NCI-H524 treated with DMSO at 0.1 percent for 48 hours (cell line): Measurements from ENCODE around the gene MGRN1.
"Not testable (repeated sequence)": the region's sequence is repeated elsewhere in the genome, so short reads cannot be mapped to it uniquely, and the experiment has no call there.

ENCODE experiments used
- DNase-seq: peaks from one replicate; lab custom pipeline; 2025; lab: John Stamatoyannopoulos, UW

MGRN1 gene

GRCh38 chr16:4734730-4735535 is 110.3 kb downstream of the MGRN1 start:
- no peak for DNase-seq

DNA sequence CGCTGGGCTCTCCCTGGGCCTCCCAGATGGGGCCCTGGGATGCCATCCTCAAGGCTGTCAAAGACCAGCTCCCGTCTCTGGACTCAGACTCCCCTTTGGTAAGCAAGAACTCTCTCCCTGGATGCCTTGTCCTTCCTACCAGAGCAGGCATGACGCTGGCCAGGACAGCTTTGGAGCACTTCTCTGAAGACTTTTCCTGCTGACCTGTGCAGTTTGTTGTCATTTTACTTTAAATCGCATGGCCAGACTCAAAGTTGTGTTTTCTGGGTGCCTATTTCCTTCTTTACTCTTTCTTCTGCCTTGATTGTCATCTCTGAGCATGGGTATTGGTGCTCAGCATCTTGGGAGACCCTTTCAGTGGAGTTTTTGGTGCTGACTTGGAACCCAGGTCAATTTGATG is 111.9 kb downstream of the MGRN1 start:
- no peak for DNase-seq

DNA sequence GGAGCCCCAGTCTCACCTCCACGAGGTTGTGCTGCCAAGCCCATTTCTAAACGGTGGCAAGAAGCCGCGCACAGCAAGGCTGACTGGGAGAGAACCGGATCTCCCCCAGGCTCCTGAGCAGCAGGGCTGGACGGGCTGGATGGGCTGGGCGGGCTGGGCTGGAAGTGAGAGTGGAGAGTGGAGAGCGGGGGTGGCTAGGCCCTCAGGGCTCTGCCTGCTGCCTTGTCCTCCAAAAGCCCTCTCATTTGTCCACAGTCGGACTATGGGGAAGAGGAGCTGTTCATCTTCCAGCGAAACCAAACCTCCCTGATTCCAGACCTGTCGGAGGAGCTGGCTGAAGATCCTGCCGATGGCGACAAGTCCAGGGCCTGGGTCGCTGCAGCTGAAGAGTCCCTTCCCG is 112.9 kb downstream of the MGRN1 start:
- DNase-seq = no peak

GRCh38 chr16:4738370-4738769 is 113.7 kb downstream of the MGRN1 start:
- DNase-seq = not testable (repeated sequence)
